ENCODE measurements around the gene FADS2. TPM values are rescaled to one million over a fixed set of nuclear protein-coding genes. Genes with fewer than 3 reads are reported as not detected.

FADS2 gene
- total and polyA plus RNA-seq, 2 experiments from 2014 or later = 124 to 392 TPM

GRCh38 chr11:61792310-61793082, 35.6 kb upstream of the FADS2 start, which contains the start of the genes FEN1 and TMEM258 (continued):
- TF ChIP-seq REST (IDR thresholded peaks at IDR 0.05; ENCODE audit: unreplicated experiment) = no peak
- TF ChIP-seq CREB1 (CRISPR knock-in tag; IDR thresholded peaks at IDR 0.05; ENCODE audit: low read depth) = peak; percentile 53; the same call in 1 of the 2 replicates
- peak; percentile 92 for TF ChIP-seq ETS1 (IDR thresholded peaks at IDR 0.05)

GRCh38 chr11:61793083-61793828, 34.8 kb upstream of the FADS2 start:
- Mint-ChIP-seq H3K9me3 (no peaks in the 10 kb centered on the region), H3K4me3 (peak overlapping the region; percentile 91), H3K27ac (peak overlapping the region; percentile 100), H3K36me3 (ENCODE audit: low read depth) (peaks cover 70% of the 10 kb centered on the region), H3K4me1 (peaks cover 17% of the 10 kb centered on the region), H3K27me3 (ENCODE audit: insufficient read depth, low read depth, poor library complexity) (peaks cover 9% of the 10 kb centered on the region)
- Histone ChIP-seq H3K79me2 (replicated peaks; ENCODE audit: insufficient read depth) (peaks cover 51% of the 10 kb centered on the region), H3K4me3 (peak overlapping the region; percentile 82), H3K36me3 (ENCODE audit: insufficient read depth) (peaks cover 3% of the 10 kb centered on the region; the same call in 1 of the 2 replicates), H3K9me2 (ENCODE audit: insufficient read depth) (no peaks in the 10 kb centered on the region), H3K27ac (ENCODE audit: low read depth) (peak overlapping the region; percentile 92), H4K20me1 (replicated peaks; ENCODE audit: insufficient read depth) (peaks cover 4% of the 10 kb centered on the region; the same call in 1 of the 2 replicates), H3K4me1 (ENCODE audit: insufficient read depth) (0 out of 2 replicates have a peak, but pooled peaks cover 5% of the 10 kb centered on the region), H3K27me3 (ENCODE audit: insufficient read depth) (no peaks in the 10 kb centered on the region), H3K4me2 (peak overlapping the region; percentile 87), H3F3A (replicated peaks; ENCODE audit: low read depth) (peaks cover 24% of the 10 kb centered on the region; the same call in 1 of the 2 replicates), H2AFZ (no peak overlapping the region; the same call in none of the 2 replicates)
- ATAC-seq (peak; percentile 23), DNase-seq (ENCODE audit: low spot score) (peak; percentile 24)
- TF ChIP-seq EZH2phosphoT487 (IDR thresholded peaks at IDR 0.05; ENCODE audit: unreplicated experiment) = no peak
- no peak for TF ChIP-seq CREB1 (CRISPR knock-in tag; IDR thresholded peaks at IDR 0.05; ENCODE audit: low read depth)
- no peak for TF ChIP-seq REST (IDR thresholded peaks at IDR 0.05; ENCODE audit: unreplicated experiment)
- no peak for TF ChIP-seq ETS1 (IDR thresholded peaks at IDR 0.05)
- no peak; the same call in 1 of the 2 replicates for TF ChIP-seq POLR2AphosphoS5 (IDR thresholded peaks at IDR 0.05; ENCODE audit: low read depth)
- no peak for TF ChIP-seq ZNF114 (CRISPR knock-in tag; IDR thresholded peaks at IDR 0.05)
- TF ChIP-seq ZNF331 (CRISPR knock-in tag; IDR thresholded peaks at IDR 0.05; ENCODE audit: low read depth) = no peak
- no peak for TF ChIP-seq CTCF (conservative IDR thresholded peaks at IDR 0.05; ENCODE audit: low read depth in 2 of 2)
- TF ChIP-seq JUNB (IDR thresholded peaks at IDR 0.05; ENCODE audit: unreplicated experiment) = no peak
- no peak for TF ChIP-seq NANOG (IDR thresholded peaks at IDR 0.05; ENCODE audit: borderline replicate concordance)
- TF ChIP-seq STAT1 (IDR thresholded peaks at IDR 0.05; ENCODE audit: unreplicated experiment) = no peak
- no peak for TF ChIP-seq EZH2 (IDR thresholded peaks at IDR 0.05; ENCODE audit: low read depth, unreplicated experiment)
